GM18907 (cell line): ENCODE data around the gene ALDOC.

Experiments used
- ATAC-seq: cut with Tn5 transposase; IDR thresholded peaks from one replicate; pipeline ENCODE4 v1.9.1; 2021; ENCODE audit warnings: mild to moderate bottlenecking, moderate library complexity; ENCODE audit not compliant: unreplicated experiment

ALDOC gene

GRCh38 chr17:28553000-28553505, 23.6 kb downstream of the ALDOC start:
- no peak for ATAC-seq

GRCh38 chr17:28552176-28552999, 24.3 kb downstream of the ALDOC start, which contains the start of gene UNC119:
Gene UNC119, minus strand, starts transcription at chr17:28552624. Its CDS starts 67 bp downstream, at chr17:28552557.
- peak; percentile 45 for ATAC-seq

- no peak for ATAC-seq
Measured at GRCh38 chr17:28551421-28552175, 25.1 kb downstream of the ALDOC start.

GRCh38 chr17:28550858-28551257, 25.8 kb downstream of the ALDOC start:
- ATAC-seq: no peak

GRCh38 chr17:28549236-28550132, 27.2 kb downstream of the ALDOC start:
- no peak for ATAC-seq

GRCh38 chr17:28548417-28549130, 28.1 kb downstream of the ALDOC start:
- ATAC-seq: no peak

GRCh38 chr17:28547623-28548416, 28.9 kb downstream of the ALDOC start:
- ATAC-seq: peak; percentile 43

GRCh38 chr17:28547096-28547622, 29.5 kb downstream of the ALDOC start:
- ATAC-seq: no peak

GRCh38 chr17:28545787-28546415, 30.8 kb downstream of the ALDOC start:
- no peak for ATAC-seq

- no peak for ATAC-seq
Measured at GRCh38 chr17:28545141-28545503, 31.6 kb downstream of the ALDOC start.

- no peak for ATAC-seq
Measured at GRCh38 chr17:28544402-28545140, 32.1 kb downstream of the ALDOC start.

GRCh38 chr17:28541439-28541838, 35.3 kb downstream of the ALDOC start:
- ATAC-seq: no peak

- ATAC-seq: no peak
Measured at GRCh38 chr17:28540231-28540630, 36.5 kb downstream of the ALDOC start.

GRCh38 chr17:28538296-28538895, 38.3 kb downstream of the ALDOC start:
- ATAC-seq: no peak

GRCh38 chr17:28537219-28537610, 39.5 kb downstream of the ALDOC start:
- no peak for ATAC-seq

GRCh38 chr17:28536532-28537218, 40.0 kb downstream of the ALDOC start:
- no peak for ATAC-seq

GRCh38 chr17:28534740-28535375, 41.8 kb downstream of the ALDOC start:
- no peak for ATAC-seq
